Endothelial cell of umbilical vein (primary cell): ENCODE results near the gene SMC6.

Experiments
- CTCF ChIP-seq, 2 donors: IDR thresholded peaks; 1 replicate in 1 of 2; 2 replicates in 1 of 2; pipeline ENCODE4 v1.5.1; 2011; ENCODE audit warnings: low read length in 2 of 2, mild to moderate bottlenecking in 2 of 2, moderate library complexity in 2 of 2, control low read depth in 1 of 2, inconsistent platforms in 1 of 2, low read depth in 1 of 2; ENCODE audit not compliant: insufficient read depth in 1 of 2; ENCODE audit errors: extremely low read depth in 1 of 2
- EZH2 ChIP-seq: IDR thresholded peaks from 2 replicates; pipeline ENCODE4 v1.6.1; 2012; ENCODE audit warnings: borderline replicate concordance, low read depth, mild to moderate bottlenecking, moderate library complexity, low read length, inconsistent platforms; ENCODE audit not compliant: severe bottlenecking
- FOS ChIP-seq: IDR thresholded peaks from 2 replicates; pipeline ENCODE4 v1.6.1; 2011; ENCODE audit warnings: mild to moderate bottlenecking, low read length, moderate library complexity, borderline replicate concordance; ENCODE audit not compliant: insufficient read depth
- GATA2 ChIP-seq: IDR thresholded peaks from 2 replicates; pipeline ENCODE4 v1.7.0; 2011; ENCODE audit warnings: low read depth, mild to moderate bottlenecking, moderate library complexity, mixed read lengths, low read length; ENCODE audit not compliant: insufficient read length, insufficient read depth
- JUN ChIP-seq: IDR thresholded peaks from 2 replicates; pipeline ENCODE4 v1.6.1; 2011; ENCODE audit warnings: borderline replicate concordance, low read depth; ENCODE audit not compliant: insufficient read length, insufficient read depth
- MYC ChIP-seq: IDR thresholded peaks from one replicate; pipeline ENCODE4 v1.6.1; 2011; ENCODE audit warnings: mild to moderate bottlenecking, low read depth, low read length
- POLR2A ChIP-seq: IDR thresholded peaks from 2 replicates; pipeline ENCODE4 v1.6.1; 2012; ENCODE audit warnings: low read depth, mild to moderate bottlenecking, control low read depth, low read length
- POLR2AphosphoS5 ChIP-seq: IDR thresholded peaks from 2 replicates; pipeline ENCODE4 v1.6.1; 2012; ENCODE audit warnings: low read depth, mild to moderate bottlenecking, control low read depth, low read length, moderate library complexity; ENCODE audit not compliant: insufficient read depth
- TF ChIP-seq, protein P1 (sequence below): IDR thresholded peaks from 2 replicates; pipeline ENCODE4 v1.6.1; 2011; ENCODE audit not compliant: insufficient read depth, insufficient read length

DNA sequence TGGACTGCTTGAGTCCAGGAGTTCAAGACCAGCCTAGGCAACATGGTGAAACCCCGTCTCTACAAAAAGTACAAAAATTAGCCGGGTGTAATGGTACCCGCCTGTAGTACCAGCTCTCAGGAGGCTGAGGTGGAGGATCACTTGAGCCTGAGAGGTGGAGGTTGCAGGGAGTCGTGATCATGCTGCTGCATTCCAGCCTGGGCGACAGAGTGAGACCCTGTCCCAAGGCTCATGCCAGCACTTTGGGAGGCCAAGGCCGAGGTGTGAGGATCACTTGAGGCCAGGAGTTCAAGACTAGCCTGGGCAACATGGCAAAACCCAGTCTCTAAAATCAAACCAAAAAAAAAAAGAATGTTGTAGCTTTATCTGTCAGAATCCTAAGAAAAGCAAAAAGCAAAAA, 25.4 kb downstream of the SMC6 start:
- no peak for TF ChIP-seq CTCF (IDR thresholded peaks at IDR 0.05; ENCODE audit: extremely low read depth in 1 of 2, insufficient read depth in 1 of 2, low read depth in 1 of 2, low read length in 2 of 2)
- TF ChIP-seq MYC = no peak
- no peak for TF ChIP-seq GATA2
- TF ChIP-seq POLR2A = no peak
- no peak for TF ChIP-seq EZH2
- no peak for TF ChIP-seq POLR2AphosphoS5
- TF ChIP-seq, protein P1, sequence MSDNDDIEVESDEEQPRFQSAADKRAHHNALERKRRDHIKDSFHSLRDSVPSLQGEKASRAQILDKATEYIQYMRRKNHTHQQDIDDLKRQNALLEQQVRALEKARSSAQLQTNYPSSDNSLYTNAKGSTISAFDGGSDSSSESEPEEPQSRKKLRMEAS = no peak
- TF ChIP-seq JUN = no peak
- TF ChIP-seq FOS = no peak
